ENCODE measurements around the gene PDZRN3. TPM values are rescaled to one million over a fixed set of nuclear protein-coding genes. Genes with fewer than 3 reads are reported as not detected.

Gene PDZRN3
- total and polyA plus RNA-seq, 2 donors (not counting 3 experiments of a cell fraction or from before 2014, with no cell fraction given), result not detected

- Histone ChIP-seq H3K4me2 (ENCODE audit: insufficient read depth, low read length) (no peak overlapping the region), H3K79me2 (ENCODE audit: control insufficient read depth, insufficient read depth, low read length) (no peaks in the 10 kb centered on the region), H3K27me3 (ENCODE audit: control insufficient read depth in 2 of 2, insufficient read depth in 2 of 2, low read length in 2 of 2) (no peaks in the 10 kb centered on the region), H3K9me3 (replicated peaks; ENCODE audit: control insufficient read depth, insufficient read depth, low read length) (no peaks in the 10 kb centered on the region), H3K9me1 (replicated peaks; ENCODE audit: control insufficient read depth, extremely low read depth, insufficient read depth, low read length) (no peaks in the 10 kb centered on the region), H3K4me3 (replicated peaks in 1 of 3; ENCODE audit: insufficient read depth in 1 of 3, low read depth in 1 of 3, low read length in 3 of 3) (no peak overlapping the region), H3K27ac (ENCODE audit: insufficient read depth, low read depth, low read length) (no peak overlapping the region), H3K4me1 (ENCODE audit: control insufficient read depth, extremely low read depth, insufficient read depth, low read length) (no peaks in the 10 kb centered on the region), H2AFZ (ENCODE audit: low read depth, low read length) (no peak overlapping the region), H4K20me1 (replicated peaks; ENCODE audit: control insufficient read depth, extremely low read depth, insufficient read depth, low read length) (no peaks in the 10 kb centered on the region), H3K9ac (replicated peaks; ENCODE audit: extremely low read depth, insufficient read depth, low read length) (no peak overlapping the region), H3K36me3 (ENCODE audit: control insufficient read depth in 2 of 2, extremely low read depth in 1 of 2, insufficient read depth in 2 of 2, low read length in 2 of 2) (no peaks in the 10 kb centered on the region)
- no peak for FAIRE-seq
- CTCF ChIA-PET, result no interaction called here
- dilution Hi-C loops (cut with MboI; ENCODE audit: extremely low pct_ligation_motif_present, low sequenced_read_pairs) (no loop called here), intact Hi-C loops (cut with micrococcal nuclease) (no loop called here)
- BruUV-seq (replicated peaks), result no TSS peak
- TF ChIP-seq FOS (IDR thresholded peaks at IDR 0.05; ENCODE audit: borderline replicate concordance, insufficient read depth, low read length), result no peak
- POLR2A ChIA-PET, result no interaction called here
- DNase-seq (ENCODE audit: low read depth, low spot score), result no peak
Observed at GRCh38 chr3:73530022-73530396, 94.7 kb downstream of the PDZRN3 start.

- H3K4me3 ChIP-seq (replicated peaks in 1 of 3; ENCODE audit: insufficient read depth in 1 of 3, low read depth in 1 of 3, low read length in 3 of 3), result no peak overlapping the region
- no peak for FAIRE-seq
- no peak overlapping the region for H3K9ac ChIP-seq (replicated peaks; ENCODE audit: extremely low read depth, insufficient read depth, low read length)
- no peaks in the 10 kb centered on the region for H3K27me3 ChIP-seq (ENCODE audit: control insufficient read depth in 2 of 2, insufficient read depth in 2 of 2, low read length in 2 of 2)
- dilution Hi-C loops (cut with MboI; ENCODE audit: extremely low pct_ligation_motif_present, low sequenced_read_pairs), result no loop called here
- H3K4me1 ChIP-seq (ENCODE audit: control insufficient read depth, extremely low read depth, insufficient read depth, low read length), result no peaks in the 10 kb centered on the region
- no peaks in the 10 kb centered on the region for H3K79me2 ChIP-seq (ENCODE audit: control insufficient read depth, insufficient read depth, low read length)
- H3K27ac ChIP-seq (ENCODE audit: insufficient read depth, low read depth, low read length), result no peak overlapping the region
- no peaks in the 10 kb centered on the region for H4K20me1 ChIP-seq (replicated peaks; ENCODE audit: control insufficient read depth, extremely low read depth, insufficient read depth, low read length)
- H3K9me3 ChIP-seq (replicated peaks; ENCODE audit: control insufficient read depth, insufficient read depth, low read length), result no peaks in the 10 kb centered on the region
- TF ChIP-seq MAX (IDR thresholded peaks at IDR 0.05; ENCODE audit: insufficient read depth, insufficient read length) (no peak), FOS (IDR thresholded peaks at IDR 0.05; ENCODE audit: borderline replicate concordance, insufficient read depth, low read length) (no peak), POLR2AphosphoS5 (IDR thresholded peaks at IDR 0.05; ENCODE audit: insufficient read depth, low read depth, low read length) (no peak), JUN (IDR thresholded peaks at IDR 0.05; ENCODE audit: borderline replicate concordance, insufficient read depth, insufficient read length, low read depth) (no peak), POLR2A (IDR thresholded peaks at IDR 0.05; ENCODE audit: low read depth, low read length) (no peak), MYC (IDR thresholded peaks at IDR 0.05; ENCODE audit: low read depth, low read length) (no peak), CTCF (IDR thresholded peaks at IDR 0.05; ENCODE audit: extremely low read depth in 1 of 2, insufficient read depth in 1 of 2, low read depth in 1 of 2, low read length in 2 of 2) (no peak), EZH2 (IDR thresholded peaks at IDR 0.05; ENCODE audit: borderline replicate concordance, low read depth, low read length, severe bottlenecking) (no peak), GATA2 (IDR thresholded peaks at IDR 0.05; ENCODE audit: insufficient read depth, insufficient read length, low read depth, low read length) (no peak)
- no peaks in the 10 kb centered on the region for H3K36me3 ChIP-seq (ENCODE audit: control insufficient read depth in 2 of 2, extremely low read depth in 1 of 2, insufficient read depth in 2 of 2, low read length in 2 of 2)
- intact Hi-C loops (cut with micrococcal nuclease), result no loop called here
- ChIA-PET POLR2A (no interaction called here), CTCF (no interaction called here)
- H3K4me2 ChIP-seq (ENCODE audit: insufficient read depth, low read length), result no peak overlapping the region
- no TSS peak for BruUV-seq (replicated peaks)
- DNase-seq (ENCODE audit: low read depth, low spot score), result no peak
- no peak overlapping the region for H2AFZ ChIP-seq (ENCODE audit: low read depth, low read length)
- H3K9me1 ChIP-seq (replicated peaks; ENCODE audit: control insufficient read depth, extremely low read depth, insufficient read depth, low read length), result no peaks in the 10 kb centered on the region
Observed at GRCh38 chr3:73529308-73530021, 95.3 kb downstream of the PDZRN3 start.
